ENCODE data around the gene FOXJ1. TPM values are rescaled to one million over a fixed set of nuclear protein-coding genes. Genes with fewer than 3 reads are reported as not detected.

FOXJ1 gene
- total and polyA plus RNA-seq, 2 of the 8 experiments (the other 6 are each of a cell fraction or from before 2014, with no cell fraction given): 4.7 to 5.4 TPM

GRCh38 chr17:76171706-76172105 is 30.7 kb upstream of the FOXJ1 start:
- H3K14ac ChIP-seq (ENCODE audit: insufficient read length): no peak overlapping the region
- no peaks in the 10 kb centered on the region for H3K23me2 ChIP-seq (ENCODE audit: low read depth, low read length)
- 93% methylated on average over 4 of the region's 4 CpGs; no CpG with 5 or more reads in 1 of the 2 experiments for WGBS, 2 experiments (ENCODE audit: extremely low coverage in 1 of 2, insufficient coverage in 1 of 2, insufficient read length in 1 of 2, insufficient replicate concordance in 2 of 2, low coverage in 1 of 2, low lambda C conversion rate in 2 of 2, missing lambda C conversion rate in 1 of 2)
- POLR2A ChIA-PET (ENCODE audit: partially characterized antibody): no interaction called here
- no peak for DNase-seq (ENCODE audit: low read depth in 1 of 2, low spot score in 2 of 2)
- H2AK5ac ChIP-seq (ENCODE audit: low read depth, low read length): no peak overlapping the region
- no peak overlapping the region for H3K23ac ChIP-seq (ENCODE audit: insufficient read length)
- no peak overlapping the region for H4K8ac ChIP-seq (ENCODE audit: extremely low read depth, insufficient read depth, low read length)
- H3K4me3 ChIP-seq (ENCODE audit: extremely low read depth in 1 of 4, insufficient read depth in 2 of 4, low read depth in 3 of 4, low read length in 4 of 4): no peak overlapping the region
- no peak overlapping the region for H4K5ac ChIP-seq (ENCODE audit: insufficient read length, low read depth, low read length)
- TF ChIP-seq CBX5 (IDR thresholded peaks at IDR 0.05; ENCODE audit: low read depth, low read length) (no peak), TBP (IDR thresholded peaks at IDR 0.05; ENCODE audit: low read depth, low read length) (no peak), BRCA1 (IDR thresholded peaks at IDR 0.05; ENCODE audit: low read depth, low read length) (no peak), CHD2 (IDR thresholded peaks at IDR 0.05; ENCODE audit: low read length) (no peak), EP300 (IDR thresholded peaks at IDR 0.05; ENCODE audit: borderline replicate concordance in 1 of 2, low read depth in 2 of 2, low read length in 2 of 2) (no peak), ASH2L (IDR thresholded peaks at IDR 0.05; ENCODE audit: low read length) (no peak), SAP30 (IDR thresholded peaks at IDR 0.05; ENCODE audit: insufficient read depth, insufficient replicate concordance, low read length) (no peak), JUND (IDR thresholded peaks at IDR 0.05; ENCODE audit: low read length) (no peak), MAFK (IDR thresholded peaks at IDR 0.05; ENCODE audit: low read depth, low read length) (no peak), FOSL1 (IDR thresholded peaks at IDR 0.05; ENCODE audit: insufficient read depth, low read depth, low read length) (no peak), YY1 (IDR thresholded peaks at IDR 0.05; ENCODE audit: low read depth, low read length) (no peak), POU5F1 (IDR thresholded peaks at IDR 0.05; ENCODE audit: low read depth, low read length) (no peak)
- H3K9ac ChIP-seq (replicated peaks in 1 of 4; ENCODE audit: extremely low read depth in 1 of 4, low read depth in 3 of 4, low read length in 3 of 4): no peak overlapping the region
- H3K4ac ChIP-seq (replicated peaks; ENCODE audit: insufficient read length, low read depth, low read length): no peak overlapping the region
- H2BK12ac ChIP-seq (ENCODE audit: low read depth, low read length): no peak overlapping the region
- no peaks in the 10 kb centered on the region for H3K9me3 ChIP-seq (ENCODE audit: insufficient read depth in 2 of 2, low read depth in 1 of 2, low read length in 1 of 2)
- H3K4me2 ChIP-seq (ENCODE audit: insufficient read depth in 1 of 2, low read depth in 2 of 2, low read length in 2 of 2): no peak overlapping the region
- H3K36me3 ChIP-seq (ENCODE audit: control insufficient read depth in 2 of 4, insufficient read depth in 4 of 4, low read length in 3 of 4): no peaks in the 10 kb centered on the region
- H2BK5ac ChIP-seq (ENCODE audit: low read depth, low read length): no peak overlapping the region
- H3K79me1 ChIP-seq (ENCODE audit: low read depth, low read length): no peaks in the 10 kb centered on the region
- H2AFZ ChIP-seq (ENCODE audit: low read length): no peak overlapping the region
- no peak overlapping the region for H4K91ac ChIP-seq (replicated peaks; ENCODE audit: insufficient read length, low read length)
- FAIRE-seq: no peak
- H3K18ac ChIP-seq (ENCODE audit: extremely low read depth, low read length): no peak overlapping the region
- no peak overlapping the region for H2BK120ac ChIP-seq (replicated peaks; ENCODE audit: low read depth, low read length)
- H2BK15ac ChIP-seq (ENCODE audit: low read length): no peak overlapping the region
- CTCF ChIA-PET (ENCODE audit: partially characterized antibody): interaction anchor here (0.7 to 23.7 kb wide), 5 partner anchors 8 to 696 kb away, joined by 3 to 425 read pairs (median 7); partner anchors contain the start of gene FOXJ1
- H3K27ac ChIP-seq (ENCODE audit: low read depth, low read length): no peak overlapping the region
- no peak overlapping the region for H2BK20ac ChIP-seq (ENCODE audit: low read length)
- peaks cover 0 to 2% (median 0%) of the 10 kb centered on the region in 4 experiments; a peak in 2 of 7 replicates for H3K4me1 ChIP-seq (replicated peaks in 1 of 4; ENCODE audit: control insufficient read depth in 3 of 4, insufficient read depth in 4 of 4, low read length in 3 of 4)
- no peaks in the 10 kb centered on the region for H3K27me3 ChIP-seq (replicated peaks in 1 of 4; ENCODE audit: control insufficient read depth in 3 of 4, extremely low read depth in 1 of 4, insufficient read depth in 3 of 4, low read length in 3 of 4)
- H3K79me2 ChIP-seq (ENCODE audit: control insufficient read depth in 1 of 2, insufficient read depth in 2 of 2, low read length in 2 of 2): no peaks in the 10 kb centered on the region
- no peaks in the 10 kb centered on the region for H4K20me1 ChIP-seq (replicated peaks in 1 of 2; ENCODE audit: control insufficient read depth in 1 of 2, insufficient read depth in 2 of 2, low read length in 2 of 2)
- no peak overlapping the region for H3K56ac ChIP-seq (replicated peaks; ENCODE audit: insufficient read length, low read depth, low read length)

Data from H1 (cell line).